Activated CD8-positive, alpha-beta memory T cell treated with anti-CD3 and anti-CD28 coated beads, Interleukin-2, amount 50 U/mL, for 4 hours (primary cell): ENCODE results near the gene SANBR.
A peak's percentile ranks its signal among the peaks of the same experiment; 100 is the strongest.
"Not testable (repeated sequence)": the region's sequence is repeated elsewhere in the genome, so short reads cannot be mapped to it uniquely, and the experiment has no call there.

Experiments
- DNase-seq: peaks from one replicate; pipeline ENCODE4 v3.0.0-alpha.2; 2020

Gene SANBR

GRCh38 chr2:61065714-61066709 is at the start of gene SANBR:
TSS of gene SANBR (plus strand) at chr2:61065871. CDS start at chr2:61070351, 4,480 bp downstream.
- peak; percentile 81 for DNase-seq

GRCh38 chr2:61015976-61016375 is 49.7 kb upstream of the SANBR start:
- no peak for DNase-seq

GRCh38 chr2:61016392-61017002 is 49.2 kb upstream of the SANBR start:
- DNase-seq, result no peak

GRCh38 chr2:61017003-61017555 is 48.6 kb upstream of the SANBR start:
- peak; percentile 60 for DNase-seq

- DNase-seq, result peak; percentile 56
Measured at GRCh38 chr2:61017556-61018317, 47.9 kb upstream of the SANBR start, which contains the start of the genes PEX13 and PUS10. TSS of gene PEX13 (plus strand) at chr2:61017720. CDS start at chr2:61017760, 40 bp downstream. TSS of gene PUS10 (minus strand) at chr2:61018255. CDS start at chr2:61011890, 6,365 bp downstream.

GRCh38 chr2:61018318-61018755 is 47.3 kb upstream of the SANBR start:
- no peak for DNase-seq

- DNase-seq, result no peak
Measured at GRCh38 chr2:61018798-61019197, 46.9 kb upstream of the SANBR start.

GRCh38 chr2:61021228-61021660 is 44.4 kb upstream of the SANBR start:
- DNase-seq, result no peak

GRCh38 chr2:61023670-61024069 is 42.0 kb upstream of the SANBR start:
- DNase-seq, result no peak

- no peak for DNase-seq
Measured at GRCh38 chr2:61029533-61029932, 36.1 kb upstream of the SANBR start.

GRCh38 chr2:61034592-61034991 is 31.1 kb upstream of the SANBR start:
- DNase-seq, result not testable (repeated sequence)

GRCh38 chr2:61036643-61037042 is 29.0 kb upstream of the SANBR start:
- DNase-seq, result not testable (repeated sequence)

GRCh38 chr2:61042807-61043206 is 22.9 kb upstream of the SANBR start:
- no peak for DNase-seq

GRCh38 chr2:61044636-61045035 is 21.0 kb upstream of the SANBR start:
- no peak for DNase-seq

GRCh38 chr2:61045226-61045625 is 20.4 kb upstream of the SANBR start:
- no peak for DNase-seq

- DNase-seq, result no peak
Measured at GRCh38 chr2:61045999-61046398, 19.7 kb upstream of the SANBR start.

GRCh38 chr2:61055557-61055956 is 10.1 kb upstream of the SANBR start:
- DNase-seq, result no peak

- DNase-seq, result no peak
Measured at GRCh38 chr2:61057562-61057961, 8.1 kb upstream of the SANBR start.

- no peak for DNase-seq
Measured at GRCh38 chr2:61059382-61059781, 6.3 kb upstream of the SANBR start.

- no peak for DNase-seq
Measured at GRCh38 chr2:61074100-61074499, 8.4 kb downstream of the SANBR start.

- DNase-seq, result no peak
Measured at GRCh38 chr2:61085883-61086282, 20.2 kb downstream of the SANBR start.

- DNase-seq, result no peak
Measured at GRCh38 chr2:61089797-61090196, 24.1 kb downstream of the SANBR start.
